ENCODE data around the gene JAZF1. TPM values are rescaled to one million over a fixed set of nuclear protein-coding genes. Genes with fewer than 3 reads are reported as not detected.

JAZF1 gene
- total RNA-seq, 1 experiment from 2014 or later: 9.1 TPM

DNA sequence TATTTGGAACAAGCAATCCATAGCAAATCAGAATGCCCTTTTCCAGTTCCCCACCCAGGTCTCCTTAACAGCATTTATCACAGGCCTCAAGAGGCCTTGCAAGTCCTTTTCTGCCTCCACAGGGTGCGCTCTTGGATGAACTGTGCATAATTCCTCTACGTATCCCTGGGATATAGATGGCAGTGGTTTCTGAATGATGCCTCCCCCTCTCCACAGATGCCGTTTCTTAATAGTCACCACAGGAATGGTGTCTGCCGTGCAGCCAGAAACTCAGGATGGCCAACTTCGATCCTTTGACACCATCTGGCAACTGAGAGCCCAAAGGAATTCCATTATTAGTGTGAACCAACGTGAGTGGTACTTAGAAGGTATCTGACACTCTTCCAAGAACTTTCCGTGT, 43.1 kb downstream of the JAZF1 start:
- no CpG with 5 or more reads among the region's 7 CpGs for WGBS (ENCODE audit: extremely low coverage, insufficient read length, low lambda C conversion rate)
- no peak overlapping the region; a peak in 1 of 7 replicates for H3K27ac Mint-ChIP-seq
- no peaks in the 10 kb centered on the region for H3K27me3 Mint-ChIP-seq (ENCODE audit: low read depth)

More for the DNA sequence above, 43.1 kb downstream of the JAZF1 start:
- no peak for DNase-seq
- Mint-ChIP-seq H3K4me1 (peaks cover 7 to 9% of the 10 kb centered on the region in 2 experiments), H3K36me3 (ENCODE audit: insufficient read depth in 1 of 3, low read depth in 3 of 3) (no peaks in the 10 kb centered on the region), H3K9me3 (no peaks in the 10 kb centered on the region), H3K4me3 (no peak overlapping the region)
- Histone ChIP-seq H3K4me2 (ENCODE audit: insufficient read depth, insufficient read length, low read length) (no peak overlapping the region), H3K18ac (ENCODE audit: insufficient read length, low read depth, low read length) (no peak overlapping the region), H2BK15ac (ENCODE audit: low read depth, low read length) (no peak overlapping the region), H3T11ph (ENCODE audit: low read length) (no peak overlapping the region), H3K79me2 (ENCODE audit: insufficient read depth, low read length) (no peaks in the 10 kb centered on the region), H3K14ac (ENCODE audit: insufficient read depth, low read length) (no peak overlapping the region), H3K23me2 (ENCODE audit: insufficient read length, low read depth, low read length, poor library complexity, severe bottlenecking) (no peaks in the 10 kb centered on the region), H3K27me3 (ENCODE audit: insufficient read depth, low read length) (no peaks in the 10 kb centered on the region), H4K20me1 (ENCODE audit: control insufficient read depth, insufficient read depth, insufficient read length) (no peaks in the 10 kb centered on the region), H4K91ac (ENCODE audit: insufficient read length, low read depth, low read length) (no peak overlapping the region), H2BK20ac (ENCODE audit: low read depth, low read length, poor library complexity, severe bottlenecking) (no peak overlapping the region), H2BK5ac (ENCODE audit: insufficient read length, low read length) (no peak overlapping the region), H3K79me1 (ENCODE audit: insufficient read depth, low read depth, low read length, poor library complexity, severe bottlenecking) (no peaks in the 10 kb centered on the region), H3K56ac (ENCODE audit: insufficient read length, low read depth, low read length) (no peak overlapping the region), H3K4ac (ENCODE audit: low read depth, low read length) (no peak overlapping the region), H3K9me3 (ENCODE audit: control insufficient read depth, low read depth, low read length) (no peaks in the 10 kb centered on the region), H2AFZ (ENCODE audit: low read length) (no peak overlapping the region), H2AK5ac (ENCODE audit: insufficient read length, low read length) (no peak overlapping the region), H2BK12ac (ENCODE audit: insufficient read length, low read depth, low read length) (no peak overlapping the region), H3K23ac (ENCODE audit: insufficient read length, low read depth, low read length) (no peak overlapping the region), H3K9ac (ENCODE audit: extremely low read depth, insufficient read length, low read length) (no peak overlapping the region), H2BK120ac (ENCODE audit: low read depth, low read length, poor library complexity, severe bottlenecking) (no peak overlapping the region), H3K27ac (ENCODE audit: insufficient read length, low read depth, low read length) (no peak overlapping the region), H4K5ac (ENCODE audit: insufficient read length, low read depth, low read length) (no peak overlapping the region), H4K8ac (replicated peaks; ENCODE audit: insufficient read length, low read depth, low read length) (no peak overlapping the region), H3K4me1 (ENCODE audit: insufficient read depth, low read length) (no peaks in the 10 kb centered on the region; the same call in 1 of the 2 replicates)
- TF ChIP-seq, protein P1, sequence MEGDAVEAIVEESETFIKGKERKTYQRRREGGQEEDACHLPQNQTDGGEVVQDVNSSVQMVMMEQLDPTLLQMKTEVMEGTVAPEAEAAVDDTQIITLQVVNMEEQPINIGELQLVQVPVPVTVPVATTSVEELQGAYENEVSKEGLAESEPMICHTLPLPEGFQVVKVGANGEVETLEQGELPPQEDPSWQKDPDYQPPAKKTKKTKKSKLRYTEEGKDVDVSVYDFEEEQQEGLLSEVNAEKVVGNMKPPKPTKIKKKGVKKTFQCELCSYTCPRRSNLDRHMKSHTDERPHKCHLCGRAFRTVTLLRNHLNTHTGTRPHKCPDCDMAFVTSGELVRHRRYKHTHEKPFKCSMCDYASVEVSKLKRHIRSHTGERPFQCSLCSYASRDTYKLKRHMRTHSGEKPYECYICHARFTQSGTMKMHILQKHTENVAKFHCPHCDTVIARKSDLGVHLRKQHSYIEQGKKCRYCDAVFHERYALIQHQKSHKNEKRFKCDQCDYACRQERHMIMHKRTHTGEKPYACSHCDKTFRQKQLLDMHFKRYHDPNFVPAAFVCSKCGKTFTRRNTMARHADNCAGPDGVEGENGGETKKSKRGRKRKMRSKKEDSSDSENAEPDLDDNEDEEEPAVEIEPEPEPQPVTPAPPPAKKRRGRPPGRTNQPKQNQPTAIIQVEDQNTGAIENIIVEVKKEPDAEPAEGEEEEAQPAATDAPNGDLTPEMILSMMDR (conservative IDR thresholded peaks at IDR 0.05): no peak
